Stimulated activated CD4-positive, alpha-beta T cell treated with anti-CD3 and anti-CD28 coated beads, Interleukin-1b, Interleukin-23, amount 100 ng/mL, for 48 hours (primary cell): ENCODE results near the gene RGS19.

Source experiments
- DNase-seq: peaks from one replicate; pipeline ENCODE4 v3.0.0-alpha.2; 2020

RGS19 gene

GRCh38 chr20:64076061-64076997, 3.0 kb downstream of the RGS19 start:
- DNase-seq: no peak

DNA sequence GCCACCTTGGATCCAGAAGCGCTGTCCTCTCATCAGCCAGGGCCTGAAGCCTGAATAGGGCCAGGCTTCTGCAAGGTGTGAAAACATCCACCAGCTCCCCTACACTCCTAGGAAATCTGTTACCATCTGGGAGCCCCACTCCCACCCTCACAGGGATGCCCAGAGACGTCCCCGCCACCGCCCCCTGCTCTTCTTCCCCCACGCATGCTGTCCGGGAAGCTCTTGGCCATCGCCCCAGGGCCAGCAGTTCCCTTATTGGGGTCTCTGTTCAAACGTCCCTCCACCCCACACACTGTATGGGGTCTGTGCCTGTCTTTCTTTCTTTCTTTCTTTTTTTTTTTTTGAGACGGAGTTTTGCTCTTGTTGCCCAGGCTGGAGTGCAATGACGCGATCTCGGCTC, 3.8 kb downstream of the RGS19 start:
- no peak for DNase-seq

- no peak for DNase-seq
Observed at GRCh38 chr20:64074963-64075362, 4.4 kb downstream of the RGS19 start.

DNA sequence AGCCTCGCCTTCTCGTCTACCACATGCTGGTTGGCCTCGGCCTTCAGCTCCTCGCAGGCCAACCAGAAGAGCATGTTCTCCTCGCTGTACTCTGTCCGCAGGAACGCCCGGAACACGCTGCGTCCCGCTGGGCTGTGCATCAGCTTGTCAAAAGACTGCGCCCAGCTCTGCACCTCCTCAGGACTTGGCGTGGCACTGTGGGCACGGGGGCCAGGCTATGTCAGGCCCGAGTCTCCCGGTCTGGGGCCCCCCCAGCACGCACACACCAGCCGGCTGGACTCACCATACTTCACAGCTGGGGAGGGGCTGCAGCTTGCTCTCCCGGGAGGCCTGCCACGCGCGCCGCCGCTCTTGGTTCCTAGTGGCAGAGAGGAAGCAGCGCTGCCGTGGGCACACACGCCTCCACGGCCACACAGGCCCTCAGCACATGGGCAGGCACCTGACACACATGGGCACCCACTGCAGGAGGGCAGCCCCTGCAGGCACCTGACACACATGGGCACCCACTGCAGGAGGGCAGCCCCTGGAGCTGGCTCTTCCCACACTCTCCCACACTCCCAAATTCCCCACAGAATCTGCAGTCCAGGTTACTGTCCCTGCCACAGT, 5.0 kb downstream of the RGS19 start:
- DNase-seq: no peak

DNA sequence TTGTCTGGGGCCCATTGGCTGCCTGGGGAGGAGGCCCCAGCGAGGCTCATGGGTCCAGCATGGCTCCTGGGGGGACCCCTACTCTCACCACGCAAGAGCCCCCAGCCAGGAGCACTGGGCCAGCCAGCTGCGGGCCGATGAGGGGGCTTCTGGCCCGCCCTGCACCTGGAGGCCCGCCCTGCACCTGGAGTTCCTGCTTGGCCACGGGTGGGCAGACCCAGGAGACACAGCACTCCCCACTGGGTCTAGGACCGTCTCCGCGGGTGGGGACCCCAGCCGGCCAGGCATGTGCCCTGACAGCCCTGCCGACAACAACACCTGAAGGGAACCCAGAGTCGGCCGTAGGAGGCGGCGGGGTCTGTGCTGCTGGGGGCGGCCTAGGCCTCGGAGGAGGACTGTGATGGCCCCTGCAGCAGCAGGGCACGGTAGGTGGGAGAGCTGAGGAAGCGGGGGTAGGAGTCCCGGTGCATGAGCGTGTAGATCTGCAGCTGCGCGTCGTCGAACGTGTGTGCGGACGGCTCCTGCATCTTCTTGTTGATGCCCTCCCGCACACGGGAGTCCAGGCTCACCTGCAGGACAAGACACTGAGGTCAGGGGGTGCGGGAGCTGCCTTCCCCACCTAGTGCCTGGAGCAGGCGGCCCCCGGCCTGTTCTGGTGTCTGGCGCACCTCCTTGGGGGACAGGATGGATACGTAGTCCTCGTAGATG, 5.7 kb downstream of the RGS19 start:
- DNase-seq: no peak

DNA sequence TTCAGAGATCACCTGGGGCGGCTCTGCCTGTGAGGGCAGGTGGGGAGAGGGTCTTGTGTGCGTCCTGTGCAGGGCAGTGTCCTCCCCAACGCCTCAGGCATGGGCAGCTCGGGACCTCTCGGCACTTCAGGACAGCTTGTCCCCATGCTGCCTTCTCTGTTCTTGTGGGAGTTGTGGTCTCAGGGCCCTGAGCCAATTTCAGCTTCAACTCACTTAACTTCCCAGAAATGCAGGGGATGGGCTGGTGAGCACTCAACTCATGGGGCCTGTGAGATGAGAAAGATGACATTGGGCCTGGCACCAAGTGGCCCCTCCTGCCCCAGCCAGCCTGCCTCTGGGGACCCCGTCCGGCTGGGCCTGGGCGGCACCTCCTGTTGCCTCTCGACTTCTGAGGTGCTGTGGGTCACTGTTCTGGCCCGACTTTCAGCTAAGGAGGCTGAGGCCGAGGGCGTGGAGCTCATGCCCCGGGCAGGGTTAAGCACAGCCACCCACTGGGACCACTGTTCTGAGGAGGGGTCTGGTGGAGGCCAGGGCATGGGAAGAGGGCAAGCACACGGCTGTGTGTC, 6.7 kb downstream of the RGS19 start:
- DNase-seq: no peak

DNA sequence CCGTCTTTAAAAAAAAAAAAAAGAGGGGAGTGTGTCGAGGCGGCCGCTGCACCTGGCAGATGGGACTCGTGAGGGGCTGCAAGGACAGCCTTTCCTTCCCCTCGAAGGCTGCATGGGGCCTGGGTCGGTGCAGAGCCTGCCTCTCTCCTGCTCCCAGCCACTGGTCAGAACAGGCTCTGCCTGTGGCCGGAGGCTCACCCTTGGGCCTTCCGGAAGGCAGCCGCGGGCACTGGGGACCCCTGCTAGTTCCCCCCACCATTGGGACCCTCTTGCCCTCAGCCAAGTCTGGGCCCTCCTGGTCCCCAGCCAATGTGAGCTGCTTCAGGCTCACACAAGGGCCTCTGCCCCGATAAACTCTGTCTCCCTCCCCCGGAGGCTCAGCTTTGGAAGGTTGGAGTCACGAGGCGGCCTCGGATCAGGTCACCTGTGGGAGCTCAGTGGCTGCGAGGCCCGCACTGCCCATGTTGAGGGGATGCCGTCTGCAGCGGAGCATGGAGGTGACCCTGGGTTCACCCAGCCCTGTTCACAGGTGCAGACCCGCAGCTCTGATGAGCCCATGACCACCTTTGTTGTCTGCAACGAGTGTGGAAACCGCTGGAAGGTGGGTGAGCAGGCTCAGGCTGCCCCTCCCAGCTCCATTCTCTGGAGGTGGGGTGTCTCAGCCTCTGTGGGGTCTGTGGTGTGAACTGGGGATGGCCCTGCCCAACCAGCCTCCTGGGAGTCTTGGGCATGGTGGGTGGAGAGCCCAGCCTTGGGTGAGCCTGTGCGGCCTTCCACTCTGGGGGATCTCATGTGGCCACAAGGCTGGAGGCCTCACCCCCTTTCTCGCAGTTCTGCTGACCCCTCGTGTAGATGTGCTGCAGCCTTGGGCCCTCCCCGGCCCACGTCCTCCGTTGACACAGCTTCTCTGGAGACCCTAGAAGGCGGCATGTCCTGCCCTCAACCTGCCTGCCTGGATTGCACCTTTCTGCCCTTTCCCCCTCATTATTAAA, 7.7 kb downstream of the RGS19 start:
- DNase-seq: no peak

GRCh38 chr20:64070244-64070993, 8.9 kb downstream of the RGS19 start:
- DNase-seq: no peak

DNA sequence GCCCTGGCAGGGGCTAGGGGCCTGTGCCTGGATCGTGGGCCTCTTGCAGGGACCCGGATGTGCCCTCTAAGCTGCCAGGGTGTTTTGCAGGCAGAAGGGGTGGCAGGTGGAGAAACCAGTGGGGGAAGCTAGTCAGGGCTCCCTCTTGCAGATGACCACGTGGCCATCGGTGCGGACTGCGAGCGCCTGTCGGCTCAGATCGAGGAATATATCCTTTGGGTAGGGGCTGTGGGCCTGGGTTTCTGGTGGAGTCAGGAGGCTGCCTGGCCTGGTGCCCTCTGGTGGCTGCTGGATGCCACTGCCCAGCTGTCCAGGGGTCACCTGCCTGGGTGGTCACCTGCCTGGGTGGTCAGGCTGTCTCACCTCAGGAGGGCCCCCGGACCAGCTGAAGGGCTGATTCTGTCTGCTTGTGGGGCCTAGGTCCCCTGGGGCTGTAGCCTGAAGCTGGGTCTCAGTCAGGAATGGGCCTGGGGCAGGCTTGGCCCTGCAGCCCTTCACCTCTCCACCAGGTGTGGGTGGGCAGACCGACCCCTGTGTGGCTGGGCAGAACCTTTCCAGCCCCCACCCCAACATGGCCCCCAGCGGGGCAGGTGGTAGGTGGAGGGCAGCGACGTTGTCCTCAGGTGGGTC, 9.6 kb downstream of the RGS19 start:
- DNase-seq: no peak

GRCh38 chr20:64069209-64069613, 10.1 kb downstream of the RGS19 start:
- no peak for DNase-seq

DNA sequence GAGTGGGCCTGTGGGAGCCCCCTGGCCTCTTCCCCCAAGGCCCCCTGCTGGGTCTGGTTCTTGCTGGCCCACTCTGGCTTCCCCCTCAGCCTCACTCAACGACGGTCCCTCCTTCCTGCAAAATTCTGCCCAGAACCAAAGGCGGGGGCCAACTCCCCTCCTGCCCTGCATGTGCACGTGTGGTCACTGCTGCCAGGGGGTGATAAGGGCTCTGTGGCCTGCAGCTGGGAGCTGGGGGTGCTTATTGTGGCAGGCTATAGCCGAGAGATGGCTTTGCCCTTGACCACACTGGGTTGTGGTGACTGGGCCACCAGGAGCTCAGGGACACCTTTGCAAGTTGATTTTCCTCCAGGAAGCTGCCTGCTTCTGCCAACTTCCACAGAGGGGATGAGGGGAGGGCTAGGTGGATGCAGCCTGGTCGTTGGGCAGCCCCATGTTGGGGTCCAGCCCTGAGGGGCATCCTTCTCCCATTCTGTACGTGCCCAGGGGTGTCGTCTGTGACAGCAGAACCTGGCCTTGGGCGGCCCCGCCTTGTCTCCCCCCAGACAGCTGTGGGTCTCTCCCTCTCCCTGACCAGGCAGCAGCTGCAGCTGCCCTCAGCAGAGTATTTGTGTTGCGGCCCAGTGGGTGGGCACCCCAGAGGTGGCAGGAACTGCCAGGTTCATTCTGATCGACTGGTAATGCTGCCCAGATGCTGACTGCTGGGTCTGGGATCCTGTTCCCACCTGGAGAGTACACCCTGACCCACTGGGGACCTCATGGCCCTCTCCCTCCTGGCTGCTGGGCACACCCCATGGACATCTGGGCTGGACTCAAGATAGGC, 10.7 kb downstream of the RGS19 start:
- no peak for DNase-seq

DNA sequence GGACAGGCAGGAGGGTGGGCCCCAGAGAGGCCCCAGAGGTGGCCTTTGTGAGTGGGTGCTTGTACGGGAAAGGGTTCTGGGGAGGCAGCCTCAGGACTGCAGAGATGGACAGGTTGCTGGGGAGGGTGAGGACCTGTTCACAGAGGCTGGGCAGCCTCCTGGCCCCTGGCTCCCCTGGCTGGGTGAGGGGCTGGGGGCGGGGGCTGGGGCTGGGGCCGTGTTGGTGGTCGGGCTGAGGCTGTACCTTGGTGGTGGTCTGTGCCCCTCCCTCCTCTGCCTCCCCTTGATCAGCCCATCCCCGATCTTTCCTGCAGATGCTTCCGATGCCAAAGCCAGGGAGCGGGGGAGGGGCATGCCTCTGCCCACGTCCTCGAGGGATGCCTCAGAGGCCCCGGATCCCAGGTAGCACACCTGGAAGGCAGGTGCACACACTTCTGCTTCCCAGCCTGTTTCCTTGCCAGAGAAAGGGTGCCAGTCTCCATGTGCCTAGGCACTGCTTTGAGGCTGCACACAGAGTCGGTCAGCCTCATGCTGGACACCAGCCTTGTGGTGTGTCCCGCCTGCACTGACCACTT, 11.5 kb downstream of the RGS19 start:
- DNase-seq: no peak

DNA sequence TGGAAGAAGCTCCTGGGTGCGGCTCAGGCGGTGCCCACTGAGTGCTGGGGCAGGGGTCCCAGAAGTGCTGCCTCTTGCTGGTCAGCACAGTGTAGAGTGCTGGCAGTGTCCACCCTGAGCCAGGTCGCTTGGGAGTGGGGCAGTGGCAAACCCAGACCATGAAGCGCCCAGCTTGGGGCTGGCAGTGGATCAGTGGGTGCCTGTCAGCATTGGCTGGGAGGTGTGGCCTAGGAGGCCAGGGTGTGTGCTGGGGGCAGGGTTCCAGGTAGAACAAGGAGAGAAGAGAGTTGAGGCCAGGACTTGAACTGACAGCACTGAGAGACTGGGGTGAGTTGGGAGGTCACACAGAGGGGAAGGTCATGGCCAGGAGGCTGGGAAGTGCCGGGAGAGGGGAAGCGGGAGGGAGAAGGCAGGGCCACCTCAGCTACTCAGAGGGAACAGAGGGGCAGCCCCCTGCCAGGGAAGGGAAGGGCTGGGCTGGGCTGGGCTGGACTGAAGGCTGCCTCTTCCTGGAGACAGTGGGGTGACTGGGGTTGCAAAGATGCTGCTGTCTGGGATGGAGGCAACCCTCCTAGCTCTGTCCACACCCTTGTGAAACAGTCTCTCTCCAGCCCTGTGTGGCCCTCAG, 12.2 kb downstream of the RGS19 start:
- no peak for DNase-seq

- peak; percentile 72 for DNase-seq
Observed at GRCh38 chr20:64065974-64066343, 13.4 kb downstream of the RGS19 start.

DNA sequence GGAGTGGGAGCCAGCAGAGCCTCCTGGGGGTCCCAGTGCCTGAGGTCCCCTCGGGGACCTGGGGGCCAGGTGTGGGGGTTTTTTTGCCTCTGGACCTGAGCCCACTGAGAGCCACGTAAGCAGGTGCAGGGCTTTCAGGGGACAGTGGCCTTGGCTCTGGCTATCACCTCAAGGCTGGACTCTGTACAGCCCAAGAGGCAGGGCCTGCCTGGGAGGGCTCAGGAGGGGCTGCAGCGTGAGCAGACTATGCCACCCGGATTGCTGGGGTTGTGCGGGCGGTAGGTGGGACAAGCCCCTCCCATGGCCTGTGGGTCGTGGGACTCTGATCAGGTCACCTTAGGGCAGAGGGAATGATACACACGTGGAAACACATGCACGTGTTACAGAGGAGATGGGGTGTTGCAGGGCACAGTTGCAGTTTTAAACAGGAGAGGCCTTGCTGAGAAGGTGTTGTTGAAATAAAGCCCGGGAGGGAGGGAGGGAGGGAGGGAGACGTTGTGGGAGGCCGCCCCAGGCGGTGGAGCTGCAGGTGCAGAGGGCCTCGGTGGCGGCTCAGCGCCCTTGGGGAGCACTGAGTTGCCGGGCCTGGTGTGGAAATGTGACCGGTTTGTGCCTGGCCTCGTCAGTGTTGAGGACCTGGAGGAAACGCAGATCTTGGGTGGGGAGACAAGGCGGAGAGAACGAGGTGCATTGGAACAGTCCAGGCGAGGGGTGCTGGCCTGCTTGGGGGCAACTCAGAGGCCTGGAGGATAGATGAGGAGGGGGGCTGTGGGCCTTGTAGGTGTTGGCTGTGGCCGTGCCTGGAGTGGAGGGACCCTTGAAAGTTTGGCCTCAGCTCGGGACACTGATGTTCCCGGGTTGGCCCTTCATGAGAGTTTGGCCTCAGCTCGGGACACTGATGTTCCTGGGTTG, 14.0 kb downstream of the RGS19 start:
- DNase-seq: no peak

GRCh38 chr20:64064145-64064698, 15.1 kb downstream of the RGS19 start:
- DNase-seq: no peak

DNA sequence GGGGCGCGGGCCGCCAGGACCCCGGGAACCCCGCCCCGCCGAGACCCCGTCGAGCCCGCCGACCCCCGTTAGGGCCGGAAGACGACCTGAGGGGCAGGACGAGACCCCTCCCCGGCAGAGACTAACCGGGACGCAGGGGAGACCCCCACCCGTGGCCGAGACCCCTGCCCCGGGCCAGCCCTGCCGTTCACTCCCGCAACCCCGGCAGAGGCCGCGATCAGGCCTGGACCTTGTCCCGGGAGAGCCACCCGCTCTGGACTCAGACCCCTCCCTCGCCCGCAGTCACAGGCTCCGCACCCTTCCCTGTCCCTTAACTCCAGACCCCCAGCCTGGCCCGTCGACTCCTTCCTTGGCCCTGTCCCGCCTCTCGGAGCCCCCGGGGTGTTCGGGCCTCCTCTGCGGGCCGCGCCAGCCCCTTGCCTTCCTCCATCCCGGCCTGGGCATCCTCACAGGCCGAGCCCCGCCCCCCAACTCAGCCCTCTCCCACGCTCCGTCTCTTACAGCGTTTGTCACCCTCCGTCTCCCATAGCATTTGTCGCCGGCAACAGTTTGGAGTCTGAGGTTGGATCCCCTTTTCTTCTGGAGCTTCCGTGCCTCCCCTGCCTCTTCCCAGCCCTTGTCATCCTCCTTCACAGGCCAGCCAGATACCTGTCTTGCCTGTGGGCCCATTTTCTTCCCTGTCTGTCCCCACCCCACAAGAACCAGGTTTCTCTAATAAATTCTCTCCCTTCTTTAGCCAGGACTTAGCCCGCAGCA, 15.8 kb downstream of the RGS19 start:
- DNase-seq: peak; percentile 46
